ENCODE measurements around the gene S100Z.

S100Z gene

GRCh38 chr5:76888733-76889300, 39.0 kb downstream of the S100Z start (continued):
- TF ChIP-seq ZNF202 (tag by site-specific recombination; IDR thresholded peaks at IDR 0.05; ENCODE audit: borderline replicate concordance) (no peak), ZNF514 (tag by site-specific recombination; IDR thresholded peaks at IDR 0.05) (no peak)

GRCh38 chr5:76893294-76893693, 43.5 kb downstream of the S100Z start:
- H3K36me3 ChIP-seq (ENCODE audit: control insufficient read depth in 2 of 2, insufficient read depth in 1 of 2, low read length in 2 of 2) = no peaks in the 10 kb centered on the region
- ChIA-PET CTCF (interaction anchor here (0.8 to 0.9 kb wide), 2 partner anchors 24 to 25 kb away, joined by 3 to 4 read pairs; no protein-coding TSS in a partner anchor), POLR2A (interaction anchor here (0.6 kb wide), 1 partner anchor 23 kb away, joined by 4 read pairs; no protein-coding TSS in a partner anchor)
- TF ChIP-seq ZNF621 (tag by site-specific recombination; IDR thresholded peaks at IDR 0.05) = no peak
- no peak for TF ChIP-seq ZNF280D (tag by site-specific recombination; IDR thresholded peaks at IDR 0.05)
- no peak for TF ChIP-seq ZNF600 (tag by site-specific recombination; IDR thresholded peaks at IDR 0.05)
- no peak for TF ChIP-seq GLIS1 (tag by site-specific recombination; IDR thresholded peaks at IDR 0.05)
- TF ChIP-seq ZNF214 (tag by site-specific recombination; IDR thresholded peaks at IDR 0.05; ENCODE audit: borderline replicate concordance) = no peak
- TF ChIP-seq BCL6B (tag by site-specific recombination; IDR thresholded peaks at IDR 0.05) = no peak
- TF ChIP-seq MZF1 (tag by site-specific recombination; IDR thresholded peaks at IDR 0.05; ENCODE audit: borderline replicate concordance) = no peak
- no peak for TF ChIP-seq ZBTB8A (tag by site-specific recombination; IDR thresholded peaks at IDR 0.05)
- TF ChIP-seq CTCF (tag by site-specific recombination; IDR thresholded peaks at IDR 0.05) = no peak
- TF ChIP-seq ZNF585B (tag by site-specific recombination; IDR thresholded peaks at IDR 0.05) = no peak
- TF ChIP-seq ZNF311 (tag by site-specific recombination; IDR thresholded peaks at IDR 0.05; ENCODE audit: borderline replicate concordance) = no peak
- TF ChIP-seq ZNF223 (tag by site-specific recombination; IDR thresholded peaks at IDR 0.05) = no peak
- TF ChIP-seq ZBTB11 (tag by site-specific recombination; conservative IDR thresholded peaks at IDR 0.05; ENCODE audit: low read depth) = no peak
- no peak for TF ChIP-seq ZNF76 (tag by site-specific recombination; IDR thresholded peaks at IDR 0.05; ENCODE audit: borderline replicate concordance, low read depth)
- no peak for TF ChIP-seq ZNF513 (tag by site-specific recombination; IDR thresholded peaks at IDR 0.05)
- TF ChIP-seq YY1 (tag by site-specific recombination; IDR thresholded peaks at IDR 0.05) = no peak
- no peaks in the 10 kb centered on the region for H3K9me3 ChIP-seq (ENCODE audit: control insufficient read depth, insufficient read depth, low read depth, low read length)
- H3K4me3 ChIP-seq (ENCODE audit: low read depth, low read length) = no peak overlapping the region
- no peak overlapping the region for H3K27ac ChIP-seq (ENCODE audit: extremely low read depth, low read depth, low read length)
- no peaks in the 10 kb centered on the region for H3K4me1 ChIP-seq (ENCODE audit: control insufficient read depth, insufficient read depth, low read length)
